ENCODE data around the gene ACSM3.

ACSM3 gene

GRCh38 chr16:20818929-20819585 is 55.2 kb downstream of the ACSM3 start:
- no peak for DNase-seq (ENCODE audit: low read depth)
- H3K4me3 ChIP-seq (ENCODE audit: low read depth, low read length): no peak overlapping the region
- no peak for TF ChIP-seq CTCF (IDR thresholded peaks at IDR 0.05; ENCODE audit: insufficient read depth, low read depth, low read length, missing control alignments)

- no peak overlapping the region for H3K4me3 ChIP-seq (ENCODE audit: low read depth, low read length)
- no peak for TF ChIP-seq CTCF (IDR thresholded peaks at IDR 0.05; ENCODE audit: insufficient read depth, low read depth, low read length, missing control alignments)
- DNase-seq (ENCODE audit: low read depth): no peak
Observed at GRCh38 chr16:20821682-20822081, 57.9 kb downstream of the ACSM3 start.

- no peak for DNase-seq (ENCODE audit: low read depth)
- TF ChIP-seq CTCF (IDR thresholded peaks at IDR 0.05; ENCODE audit: insufficient read depth, low read depth, low read length, missing control alignments): no peak
- H3K4me3 ChIP-seq (ENCODE audit: low read depth, low read length): no peak overlapping the region
Observed at GRCh38 chr16:20822521-20823325, 58.9 kb downstream of the ACSM3 start.

- no peak overlapping the region for H3K4me3 ChIP-seq (ENCODE audit: low read depth, low read length)
- no peak for TF ChIP-seq CTCF (IDR thresholded peaks at IDR 0.05; ENCODE audit: insufficient read depth, low read depth, low read length, missing control alignments)
- no peak for DNase-seq (ENCODE audit: low read depth)
Observed at GRCh38 chr16:20826039-20826566, 62.3 kb downstream of the ACSM3 start.

- no peak for DNase-seq (ENCODE audit: low read depth)
- no peak for TF ChIP-seq CTCF (IDR thresholded peaks at IDR 0.05; ENCODE audit: insufficient read depth, low read depth, low read length, missing control alignments)
- no peak overlapping the region for H3K4me3 ChIP-seq (ENCODE audit: low read depth, low read length)
Observed at GRCh38 chr16:20829536-20829935, 65.7 kb downstream of the ACSM3 start.

- no peak for TF ChIP-seq CTCF (IDR thresholded peaks at IDR 0.05; ENCODE audit: insufficient read depth, low read depth, low read length, missing control alignments)
- no peak for DNase-seq (ENCODE audit: low read depth)
- no peak overlapping the region for H3K4me3 ChIP-seq (ENCODE audit: low read depth, low read length)
Observed at GRCh38 chr16:20830372-20830771, 66.6 kb downstream of the ACSM3 start.

All from GM12865 (cell line).